OCI-LY7 (cell line): ENCODE results near the gene PFDN1.
"Not testable (repeated sequence)": the region's sequence is repeated elsewhere in the genome, so short reads cannot be mapped to it uniquely, and the experiment has no call there.

Source experiments
- CTCF ChIP-seq: fragments of 200-600 bp; sonication (generic); conservative IDR thresholded peaks from 2 replicates; pipeline ENCODE4 v1.5.1; 2014; ENCODE audit warnings: mild to moderate bottlenecking, antibody characterized with exemption, low read length, moderate library complexity, mixed read lengths
- EZH2phosphoT487 ChIP-seq: fragments of 200-600 bp; sonication (generic); IDR thresholded peaks from 2 replicates; pipeline ENCODE4 v1.6.1; 2018; ENCODE audit warnings: low read depth, borderline replicate concordance, mild to moderate bottlenecking, mixed run types, antibody characterized with exemption, low read length, moderate library complexity, mixed read lengths

GRCh38 chr5:140198915-140199314 is 104.0 kb downstream of the PFDN1 start:
- not testable (repeated sequence) for TF ChIP-seq CTCF, EZH2phosphoT487
